Cardiac atrium fibroblast (primary cell): ENCODE measurements around the gene CHRNE. TPM values are rescaled to one million over a fixed set of nuclear protein-coding genes. Genes with fewer than 3 reads are reported as not detected.

Source experiments
- total RNA-seq: library from RNA; depleted of rRNA; stranded (reverse); fragments of >200 nt; gene quantifications from 2 replicates; pipeline ENCODE4 v1.2.3, GENCODE V29; 2015

Gene CHRNE
- 0.72 and 0.81 TPM in 2 replicates for total RNA-seq

DNA sequence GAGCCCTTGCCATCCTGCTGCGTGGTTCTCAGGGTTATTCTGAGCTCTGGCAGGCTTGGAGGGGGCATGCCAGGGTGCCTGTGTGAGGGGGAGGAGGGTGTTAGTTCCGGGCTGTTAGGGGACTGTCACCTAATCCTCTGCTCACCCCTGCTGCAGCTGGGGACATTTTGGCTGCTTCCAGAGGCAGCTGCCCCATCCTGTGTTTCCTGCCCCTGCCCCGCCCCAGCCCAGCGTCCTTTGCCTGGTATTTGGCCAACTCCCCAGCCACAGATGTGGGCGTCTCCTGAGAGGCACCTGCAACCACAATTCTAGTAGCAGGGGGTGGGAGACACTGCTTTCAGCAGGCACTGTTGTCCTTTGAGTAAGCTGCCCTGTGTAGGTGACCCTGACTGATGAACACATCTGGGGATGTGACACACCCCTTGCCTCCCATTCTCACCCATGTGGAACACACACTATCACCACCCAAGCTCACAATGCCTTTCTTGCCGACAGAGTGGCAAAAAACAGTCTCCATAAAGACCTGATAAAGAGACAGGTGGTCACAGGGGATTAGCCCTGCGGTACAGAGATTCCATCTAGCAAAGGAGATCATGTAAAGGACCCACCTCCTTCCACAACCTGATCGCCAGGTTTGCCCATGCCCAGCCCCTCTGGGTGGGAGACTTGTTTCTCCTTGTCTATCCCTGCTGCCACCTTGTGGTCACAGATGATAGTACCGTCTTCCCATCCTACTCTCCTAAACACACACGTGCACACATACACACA, at the start of gene CHRNE:
TSS of gene CHRNE (minus strand) at position 48 of the 768 bp plus-strand sequence. CDS start at position 13, 35 bp downstream.

DNA sequence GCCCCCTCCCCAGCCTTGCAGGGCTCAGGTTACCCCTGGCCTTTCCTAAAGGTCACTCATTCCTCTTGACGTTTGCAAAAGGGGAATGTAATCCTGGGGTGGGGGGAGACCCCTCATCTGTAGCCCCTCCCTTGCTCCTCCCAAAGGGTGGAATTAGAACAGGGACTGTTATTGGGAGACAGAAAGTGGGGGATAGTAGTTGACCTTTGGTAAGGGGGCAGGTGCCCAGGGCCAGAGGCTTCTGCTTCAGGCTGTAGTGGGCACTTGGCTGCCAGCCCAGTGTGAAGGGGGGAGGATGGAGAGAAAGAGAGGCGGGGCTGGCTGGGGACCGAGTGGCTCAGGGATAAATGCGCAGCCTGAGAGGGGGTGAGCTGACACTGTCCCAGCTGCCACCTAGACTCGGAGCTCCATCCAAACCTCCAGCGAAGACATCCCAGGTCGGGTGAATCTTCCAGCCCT, 47.9 kb upstream of the CHRNE start, which contains the start of gene ENO3:
TSS of gene ENO3 (plus strand) at position 374 of the 459 bp plus-strand sequence. CDS start 711 bp downstream, outside the sequence.

DNA sequence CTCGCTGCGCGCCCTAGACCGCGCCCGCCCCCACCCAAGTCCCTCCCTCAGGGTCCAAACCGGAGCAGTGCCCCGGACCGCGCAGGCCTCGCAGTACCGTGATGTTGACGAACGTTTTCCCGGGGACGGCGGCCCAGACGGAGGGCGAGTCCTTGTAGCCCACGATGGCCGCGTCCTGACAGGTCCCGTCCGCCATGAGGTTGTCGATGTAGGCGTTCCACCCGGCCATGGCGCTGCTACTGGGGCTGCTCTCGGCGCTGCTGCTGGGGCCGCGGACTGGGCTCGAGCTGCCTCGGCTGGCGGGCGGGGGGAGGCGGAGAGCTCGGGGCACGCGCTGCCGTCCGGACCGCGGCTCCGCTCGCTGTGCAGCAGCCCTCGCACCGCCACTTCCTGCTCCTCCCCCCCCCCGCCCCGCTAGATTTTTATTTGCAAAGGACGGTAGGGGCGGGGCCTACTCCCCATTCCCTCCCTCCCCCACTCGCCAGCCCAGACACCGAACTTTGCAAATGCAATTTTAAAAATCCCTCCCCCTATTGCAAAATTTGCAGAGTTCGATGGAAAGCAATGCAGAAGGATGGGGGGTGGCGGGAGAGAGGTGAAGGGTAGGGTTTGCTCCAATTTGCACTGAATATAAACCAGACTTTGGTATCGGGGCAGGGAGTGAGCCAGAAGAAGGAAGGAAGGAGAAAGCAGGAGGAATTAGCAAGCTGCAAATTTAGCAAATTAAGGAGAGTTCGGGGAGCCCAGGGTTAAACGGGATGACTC, 45.5 kb upstream of the CHRNE start, which contains the start of gene PFN1:
TSS of gene PFN1 (minus strand) at position 365 of the 765 bp plus-strand sequence. CDS start at position 229, 136 bp downstream.

DNA sequence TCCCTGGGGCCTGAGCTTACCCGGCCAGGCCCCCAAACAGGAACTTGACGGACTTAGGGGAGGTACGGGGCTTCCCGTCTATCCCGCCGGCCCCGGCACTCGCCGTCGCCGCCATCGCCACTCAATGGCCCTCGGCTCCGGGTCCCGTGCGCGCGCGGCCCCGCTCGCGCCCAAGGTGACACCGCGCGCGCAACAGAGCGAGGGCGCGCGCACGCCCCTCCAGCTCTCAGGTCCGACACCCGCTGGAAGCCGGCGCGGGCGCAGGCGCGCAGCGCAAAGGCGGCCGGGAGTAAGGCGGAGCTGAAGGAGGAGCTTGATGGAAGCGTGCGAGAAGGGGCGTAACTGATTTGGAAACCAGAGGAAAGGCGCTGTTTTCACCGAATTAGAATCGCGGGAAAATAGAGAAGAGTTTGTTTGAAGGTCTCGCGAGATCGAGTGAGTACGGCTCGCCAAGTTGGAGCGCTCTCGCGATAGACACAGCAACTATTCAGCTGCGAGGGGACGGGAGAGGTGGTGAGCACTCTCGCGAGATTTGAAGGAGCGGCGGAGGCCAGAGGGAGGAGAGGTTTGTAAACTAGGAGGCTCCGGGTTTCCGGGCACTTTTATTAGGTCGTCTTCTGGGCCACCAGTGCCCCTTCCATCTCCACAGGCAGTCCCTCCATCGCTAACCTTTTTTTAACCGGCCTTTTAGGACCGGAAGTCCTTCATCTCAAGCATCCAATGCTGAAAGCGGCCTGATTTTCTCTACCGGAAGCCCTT, 37.1 kb upstream of the CHRNE start, which contains the start of the genes RNF167 and SLC25A11:
TSS of gene RNF167 (plus strand) at position 473 of the 759 bp plus-strand sequence. CDS start 642 bp downstream, outside the sequence.
TSS of gene SLC25A11 (minus strand) at position 251 of the 759 bp plus-strand sequence. CDS start at position 115, 136 bp downstream.

DNA sequence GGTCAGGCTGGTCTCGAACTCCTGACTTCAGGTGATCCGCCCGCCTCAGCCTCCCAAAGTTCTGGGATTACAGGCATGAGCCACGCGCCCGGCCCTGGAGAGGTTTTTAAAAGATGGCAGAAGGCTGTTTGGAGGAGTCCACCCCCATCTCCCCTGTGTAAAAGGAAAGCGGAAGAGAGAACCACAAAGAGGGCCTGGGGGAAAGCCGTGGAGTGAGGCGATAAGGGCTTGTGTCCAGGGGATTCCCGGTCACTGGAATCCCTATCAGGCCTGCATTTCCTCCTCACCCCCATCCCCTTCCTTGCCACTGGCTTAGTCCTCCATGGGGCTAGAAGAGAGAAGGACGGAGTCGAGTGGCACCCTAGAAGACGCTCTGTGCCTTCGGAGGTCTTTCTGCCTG, 29.1 kb upstream of the CHRNE start, which contains the start of gene GP1BA:
TSS of gene GP1BA (plus strand) at position 315 of the 400 bp plus-strand sequence. CDS start 328 bp downstream, outside the sequence.

DNA sequence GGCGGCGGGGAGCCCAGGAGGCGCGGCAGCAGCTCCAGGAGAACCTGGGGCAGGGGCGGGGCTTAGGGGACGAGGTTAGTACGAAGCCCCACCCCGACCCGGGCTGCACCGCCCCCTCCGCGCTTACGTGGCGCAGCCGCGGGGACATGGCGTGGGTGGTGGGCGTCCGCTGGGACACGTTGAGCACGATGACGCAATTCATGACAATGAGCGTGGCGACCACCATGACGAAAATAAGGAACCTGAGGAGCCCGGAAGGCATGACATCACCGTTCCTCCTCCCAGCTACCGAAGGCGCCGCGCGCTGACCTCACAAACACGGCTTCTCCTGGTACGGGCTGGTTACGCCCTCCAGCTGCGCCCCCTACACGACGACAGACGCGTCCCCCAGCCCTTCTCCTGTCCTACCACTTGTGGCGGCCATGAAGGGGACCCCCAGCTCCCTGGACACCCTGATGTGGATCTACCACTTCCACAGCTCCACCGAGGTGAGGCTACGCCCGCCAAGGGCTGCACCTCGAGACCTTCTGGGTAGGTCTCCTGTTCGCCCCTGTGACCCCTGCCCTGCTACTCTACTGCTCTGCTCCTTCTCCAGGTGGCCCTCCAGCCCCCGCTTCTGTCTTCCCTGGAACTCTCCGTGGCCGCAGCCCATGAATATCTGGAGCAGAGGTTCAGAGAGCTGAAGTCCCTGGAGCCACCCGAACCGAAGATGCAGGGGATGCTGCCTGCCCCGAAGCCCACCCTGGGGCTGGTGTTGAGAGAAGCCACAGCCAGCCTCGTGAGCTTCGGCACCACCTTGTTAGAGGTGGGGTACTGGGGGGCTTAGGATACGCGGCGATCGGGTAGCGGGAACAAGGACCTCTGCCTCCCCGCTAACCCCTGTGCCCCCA, 3.3 kb downstream of the CHRNE start, which contains the start of gene C17orf107:
TSS of gene C17orf107 (plus strand) at position 196 of the 890 bp plus-strand sequence. CDS start at position 423, 227 bp downstream.

Other genes with a start within 250 kb of the CHRNE start
- gene PELP1, start 199.0 kb downstream of the CHRNE start, total RNA-seq, result 18.3 and 31.6 TPM in 2 replicates
- gene ARRB2, start 192.5 kb downstream of the CHRNE start, total RNA-seq, result 3.9 and 4.3 TPM in 2 replicates
- gene MED11, start 171.7 kb downstream of the CHRNE start, total RNA-seq, result 8.4 and 17.5 TPM in 2 replicates
- 0.16 TPM in 1 of 2 replicates, not detected in the other for gene ZMYND15, start 163.3 kb downstream of the CHRNE start, total RNA-seq
- 1.6 and 6.8 TPM in 2 replicates for gene CXCL16, start 163.2 kb downstream of the CHRNE start, total RNA-seq
- gene TM4SF5, start 131.2 kb downstream of the CHRNE start, total RNA-seq, result not detected in 2 replicates
- gene VMO1, start 116.7 kb downstream of the CHRNE start, total RNA-seq, result 0.18 TPM in 1 of 2 replicates, not detected in the other
- gene GLTPD2, start 114.1 kb downstream of the CHRNE start, total RNA-seq, result not detected in 2 replicates
- gene PSMB6, start 106.9 kb downstream of the CHRNE start, total RNA-seq, result 159 and 177 TPM in 2 replicates
- gene PLD2, start 95.9 kb downstream of the CHRNE start, total RNA-seq, result 13.9 and 19.5 TPM in 2 replicates
- 23.8 TPM in 2 replicates for gene MINK1, start 69.8 kb downstream of the CHRNE start, total RNA-seq
- 4.9 and 8.9 TPM in 2 replicates for gene C17orf107, start 3.6 kb downstream of the CHRNE start, total RNA-seq
- gene GP1BA, start 29.2 kb upstream of the CHRNE start, total RNA-seq, result not detected in 2 replicates
- gene SLC25A11, start 36.9 kb upstream of the CHRNE start, total RNA-seq, result 37.5 and 40.3 TPM in 2 replicates
- 53.0 and 53.6 TPM in 2 replicates for gene RNF167, start 37.2 kb upstream of the CHRNE start, total RNA-seq
- gene PFN1, start 45.4 kb upstream of the CHRNE start, total RNA-seq, result 672 and 1,023 TPM in 2 replicates
- 1.3 TPM in 1 of 2 replicates, not detected in the other for gene ENO3, start 48.0 kb upstream of the CHRNE start, total RNA-seq
- gene SPAG7, start 64.7 kb upstream of the CHRNE start, total RNA-seq, result 43.7 and 50.1 TPM in 2 replicates
- gene CAMTA2, start 84.6 kb upstream of the CHRNE start, total RNA-seq, result 17.5 and 21.7 TPM in 2 replicates
- gene INCA1, start 94.4 kb upstream of the CHRNE start, total RNA-seq, result 0.54 TPM in 1 of 2 replicates, not detected in the other
- 57.9 and 62.5 TPM in 2 replicates for gene KIF1C, start 94.9 kb upstream of the CHRNE start, total RNA-seq
- 0.18 TPM in 1 of 2 replicates, not detected in the other for gene SLC52A1, start 132.3 kb upstream of the CHRNE start, total RNA-seq
- gene ZFP3, start 175.4 kb upstream of the CHRNE start, total RNA-seq, result 0.72 and 0.81 TPM in 2 replicates
- gene ZNF232, start 208.8 kb upstream of the CHRNE start, total RNA-seq, result 3.1 and 6.5 TPM in 2 replicates
- not detected in 2 replicates for gene USP6, start 212.9 kb upstream of the CHRNE start, total RNA-seq